GM18873 (cell line): ENCODE measurements around the gene MYO7A.

Experiments used
- ATAC-seq: cut with Tn5 transposase; IDR thresholded peaks from one replicate; pipeline ENCODE4 v1.9.1; 2021; ENCODE audit warnings: mild to moderate bottlenecking, moderate library complexity, moderate number of reproducible peaks; ENCODE audit not compliant: unreplicated experiment, low FRiP score

MYO7A gene

GRCh38 chr11:77180346-77180745 lies 52.3 kb downstream of the MYO7A start:
- ATAC-seq = no peak

GRCh38 chr11:77181226-77181625 lies 53.2 kb downstream of the MYO7A start:
- no peak for ATAC-seq

DNA sequence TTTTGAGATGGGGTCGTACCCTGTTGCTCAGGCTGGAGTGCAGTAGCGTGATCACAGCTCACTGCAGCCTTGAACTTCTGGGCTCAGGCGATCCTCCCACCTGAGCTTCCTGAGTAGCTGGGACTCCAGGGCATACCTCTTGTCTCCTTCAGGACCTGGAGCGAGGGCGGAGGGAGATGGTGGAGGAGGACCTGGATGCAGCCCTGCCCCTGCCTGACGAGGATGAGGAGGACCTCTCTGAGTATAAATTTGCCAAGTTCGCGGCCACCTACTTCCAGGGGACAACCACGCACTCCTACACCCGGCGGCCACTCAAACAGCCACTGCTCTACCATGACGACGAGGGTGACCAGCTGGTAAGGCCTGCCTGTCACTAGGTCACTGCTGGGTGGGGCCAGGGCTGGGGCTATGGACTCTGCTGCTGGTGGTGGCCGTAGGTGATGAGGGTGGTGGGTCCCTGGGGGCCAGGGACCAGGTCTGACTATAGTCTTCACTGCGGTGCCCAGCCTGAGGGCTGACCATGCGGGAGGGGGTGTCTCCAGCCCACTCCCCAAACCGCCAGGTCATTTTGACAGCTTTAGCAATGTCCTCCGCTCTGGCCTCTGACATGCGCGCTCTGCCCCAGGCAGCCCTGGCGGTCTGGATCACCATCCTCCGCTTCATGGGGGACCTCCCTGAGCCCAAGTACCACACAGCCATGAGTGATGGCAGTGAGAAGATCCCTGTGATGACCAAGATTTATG lies 53.9 kb downstream of the MYO7A start:
- no peak for ATAC-seq

- no peak for ATAC-seq
Observed at GRCh38 chr11:77182542-77183430, 54.7 kb downstream of the MYO7A start.

DNA sequence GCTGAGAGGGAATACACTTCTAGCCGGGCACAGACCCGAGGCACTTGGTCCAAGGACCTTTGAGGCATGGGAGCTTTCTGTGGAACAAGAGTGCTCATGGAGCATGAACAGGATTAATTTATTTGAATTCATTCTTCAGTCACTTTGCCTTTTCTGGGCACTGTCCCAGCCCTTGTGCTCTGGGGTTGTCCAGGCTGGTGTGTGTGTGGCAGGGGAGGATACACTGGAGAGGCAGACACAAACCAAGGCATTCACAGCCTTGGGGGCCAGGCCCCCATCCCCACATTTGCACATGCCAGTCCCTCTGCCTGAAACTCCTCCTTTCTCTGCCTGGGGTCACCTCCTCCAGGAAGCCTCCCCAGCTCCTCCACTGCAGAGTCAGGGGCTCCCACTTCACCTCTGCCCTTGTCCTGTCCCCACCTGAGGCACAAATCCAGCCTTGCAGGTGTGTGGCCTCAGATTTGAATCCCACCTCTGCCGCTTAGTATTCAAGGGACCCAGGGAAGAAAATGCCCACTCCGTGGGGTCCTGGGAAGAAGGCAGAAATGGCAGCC lies 55.5 kb downstream of the MYO7A start:
- no peak for ATAC-seq

GRCh38 chr11:77184136-77184860 lies 56.3 kb downstream of the MYO7A start:
- ATAC-seq = no peak

DNA sequence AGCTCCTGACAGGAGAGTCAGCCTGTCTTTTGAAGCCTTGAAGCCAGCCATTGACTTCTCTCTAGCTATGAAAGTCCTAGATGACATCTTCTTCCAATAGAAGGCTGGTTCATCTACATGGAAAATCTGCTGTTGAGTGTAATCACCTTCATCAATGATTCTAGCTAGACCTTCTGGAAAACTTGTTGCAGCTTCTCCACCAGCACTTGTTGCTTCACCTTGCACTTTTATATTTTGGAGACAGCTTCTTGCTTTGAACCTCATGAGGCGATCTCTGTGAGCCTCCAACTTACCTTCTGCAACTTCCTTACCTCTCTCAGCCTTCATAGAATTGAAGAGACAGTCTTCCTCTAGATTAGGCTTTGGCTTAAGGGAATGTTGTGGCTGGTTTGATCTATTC lies 58.3 kb downstream of the MYO7A start:
- ATAC-seq = no peak

DNA sequence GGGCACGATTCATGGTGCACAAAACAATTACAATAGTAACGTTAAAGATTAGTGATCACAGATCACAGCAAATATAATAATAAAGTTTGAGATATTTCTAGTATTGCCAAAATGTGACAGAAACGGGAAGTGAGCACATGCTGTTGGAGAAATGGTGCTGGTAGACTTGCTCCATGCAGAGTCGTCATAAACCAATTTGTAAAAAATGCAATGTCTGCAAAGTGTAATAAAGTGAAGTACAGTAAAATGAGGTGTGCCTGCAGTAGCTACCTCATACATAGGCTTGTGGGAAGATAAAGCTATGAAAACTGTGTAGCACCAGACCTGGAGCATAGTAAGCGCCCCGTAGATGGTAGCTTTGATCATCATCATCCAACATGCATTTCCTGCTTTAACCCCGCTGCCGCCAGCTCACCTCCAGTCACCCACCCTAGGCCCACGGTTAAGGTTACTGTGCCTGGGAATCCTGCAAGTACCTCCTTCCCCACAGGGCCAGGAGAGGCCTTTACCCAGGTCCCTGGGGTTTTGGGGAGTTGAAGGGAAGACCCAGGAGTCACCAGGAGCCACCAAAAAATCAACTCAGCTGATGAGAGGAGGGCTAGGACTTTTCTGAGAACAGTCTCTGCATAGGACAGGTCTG lies 59.2 kb downstream of the MYO7A start:
- ATAC-seq = no peak

GRCh38 chr11:77187776-77188632 lies 60.0 kb downstream of the MYO7A start:
- no peak for ATAC-seq

- no peak for ATAC-seq
Observed at GRCh38 chr11:77188633-77189491, 60.8 kb downstream of the MYO7A start.

DNA sequence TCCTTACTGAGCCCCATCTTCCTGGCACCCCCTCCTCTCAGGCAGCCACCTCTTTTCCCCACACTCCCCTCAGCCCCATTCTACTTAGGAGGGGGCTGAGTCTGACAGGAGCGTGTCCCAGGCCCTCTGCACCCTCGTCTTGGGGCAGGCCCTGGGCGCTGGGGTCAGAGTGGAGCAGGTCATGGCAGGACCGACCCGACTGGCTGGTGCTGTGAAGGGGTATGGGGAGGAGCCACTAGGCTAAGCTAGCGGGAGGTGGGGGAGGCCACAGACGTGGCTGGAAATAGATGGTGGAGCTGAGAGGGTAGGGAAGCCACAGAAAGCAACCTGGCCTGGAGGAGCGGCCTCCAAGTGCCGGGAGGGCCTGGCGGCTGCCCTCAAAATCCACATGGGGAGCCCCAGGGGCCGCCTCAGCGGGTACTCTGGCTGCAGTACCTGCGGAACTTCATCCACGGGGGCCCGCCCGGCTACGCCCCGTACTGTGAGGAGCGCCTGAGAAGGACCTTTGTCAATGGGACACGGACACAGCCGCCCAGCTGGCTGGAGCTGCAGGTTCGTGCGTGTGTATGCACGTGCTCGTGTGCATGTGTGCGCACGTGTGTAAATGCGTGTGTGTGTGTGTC lies 61.7 kb downstream of the MYO7A start:
- no peak for ATAC-seq

GRCh38 chr11:77190331-77191075 lies 62.5 kb downstream of the MYO7A start:
- ATAC-seq = no peak

GRCh38 chr11:77191429-77191822 lies 63.4 kb downstream of the MYO7A start:
- no peak for ATAC-seq

DNA sequence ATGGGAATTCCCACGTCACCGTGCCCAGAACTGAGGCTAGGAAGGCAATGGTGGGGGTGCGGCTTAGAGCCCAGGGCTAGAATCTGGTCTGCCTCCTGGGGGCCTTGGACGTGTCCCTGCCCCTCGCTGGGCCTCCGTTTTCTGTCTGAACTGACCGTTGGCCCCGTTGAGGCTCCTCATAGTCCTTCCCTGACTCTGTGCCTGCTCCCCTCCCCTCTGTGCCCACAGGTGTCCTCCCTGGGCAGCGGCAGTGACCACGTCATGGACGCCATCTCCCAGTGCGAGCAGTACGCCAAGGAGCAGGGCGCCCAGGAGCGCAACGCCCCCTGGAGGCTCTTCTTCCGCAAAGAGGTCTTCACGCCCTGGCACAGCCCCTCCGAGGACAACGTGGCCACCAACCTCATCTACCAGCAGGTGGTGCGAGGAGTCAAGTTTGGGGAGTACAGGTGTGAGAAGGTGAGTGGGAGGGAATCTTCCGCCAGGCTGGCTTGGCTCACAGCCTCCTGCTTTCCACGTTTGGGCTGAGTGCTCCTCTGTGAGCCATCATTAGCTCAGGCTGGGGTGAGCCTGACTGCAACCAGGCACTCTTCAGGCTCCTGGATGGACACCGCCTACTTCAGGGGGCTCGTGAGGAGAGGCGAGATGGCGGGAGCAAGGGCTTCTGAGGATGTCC lies 63.9 kb downstream of the MYO7A start:
- no peak for ATAC-seq

- no peak for ATAC-seq
Observed at GRCh38 chr11:77193167-77193566, 65.1 kb downstream of the MYO7A start.

GRCh38 chr11:77193911-77194830 lies 66.1 kb downstream of the MYO7A start:
- ATAC-seq = no peak
